H1 (cell line): Measurements from ENCODE around the gene ITGAE. TPM values are rescaled to one million over a fixed set of nuclear protein-coding genes. Genes with fewer than 3 reads are reported as not detected.

Experiments
- BCL11A ChIP-seq, 2 experiments: IDR thresholded peaks; one replicate each; pipeline ENCODE4 v1.6.1; 2011; ENCODE audit warnings: low read depth in 2 of 2, low read length in 2 of 2, mild to moderate bottlenecking in 2 of 2
- CHD7 ChIP-seq: fragments of 300-600 bp; sonication (generic); IDR thresholded peaks from 2 replicates; pipeline ENCODE4 v1.7.1; 2012; ENCODE audit warnings: low read length, moderate library complexity, mild to moderate bottlenecking, inconsistent platforms; ENCODE audit not compliant: insufficient replicate concordance
- KDM4A ChIP-seq: IDR thresholded peaks from one replicate; pipeline ENCODE4 v1.7.1; 2012; ENCODE audit warnings: low read depth, mild to moderate bottlenecking, moderate library complexity, low read length, inconsistent platforms; ENCODE audit not compliant: severe bottlenecking
- PHF8 ChIP-seq: fragments of 200-600 bp; sonication (generic); conservative IDR thresholded peaks from 2 replicates; pipeline ENCODE4 v1.7.1; 2012; ENCODE audit warnings: low read depth, mild to moderate bottlenecking, inconsistent platforms, low read length, moderate library complexity
- RBBP5 ChIP-seq: IDR thresholded peaks from 2 replicates; pipeline ENCODE4 v1.7.1; 2012; ENCODE audit warnings: low read depth, mild to moderate bottlenecking, inconsistent platforms, low read length, moderate library complexity, borderline replicate concordance
- TCF12 ChIP-seq: IDR thresholded peaks from 2 replicates; pipeline ENCODE4 v1.6.1; 2011; ENCODE audit warnings: low read depth, mild to moderate bottlenecking, low read length
- ZNF274 ChIP-seq: IDR thresholded peaks from 2 replicates; pipeline ENCODE4 v1.7.0; 2012; ENCODE audit warnings: low read length, borderline replicate concordance; ENCODE audit errors: extremely low read depth
- polyA plus RNA-seq, 7 experiments: library from polyadenylated mRNA; depleted of rRNA in 3 of 7; stranded (reverse) in 5 of 7; unstranded in 2 of 7; fragments of >200 nt in 5 of 7; fragments of 200-250 nt in 2 of 7; gene quantifications; 1 replicate in 5 of 7; 2 replicates in 1 of 7; 4 replicates in 1 of 7; pipeline versions ENCODE4 v1.2.1 to v1.2.3, GENCODE V29; 2011 to 2013; ENCODE audit warnings: missing spikeins in 2 of 7, mixed read lengths in 2 of 7
- total RNA-seq: library from RNA; stranded (reverse); fragmentation: NEBNext Ultra II Directional; extraction: Animal tissue kit (Norgen Biotek cat#: 25700); gene quantifications from 2 replicates; pipeline ENCODE4 v1.2.1, GENCODE V29; 2021

ITGAE gene
- total and polyA plus RNA-seq, 2 of the 8 experiments (the other 6 are each of a cell fraction or from before 2014, with no cell fraction given), result 23.2 to 43.1 TPM

GRCh38 chr17:3834811-3835210, 33.8 kb upstream of the ITGAE start (continued):
- no peak for TF ChIP-seq CHD7
- TF ChIP-seq RBBP5, result no peak
- TF ChIP-seq BCL11A (IDR thresholded peaks at IDR 0.05; ENCODE audit: low read depth in 2 of 2, low read length in 2 of 2), result no peak
- TF ChIP-seq KDM4A, result no peak
- TF ChIP-seq PHF8, result no peak
- no peak for TF ChIP-seq ZNF274
- no peak for TF ChIP-seq TCF12
